Fibroblast of lung (primary cell): ENCODE results near the gene RAPGEF2.

Experiments used
- EZH2 ChIP-seq: IDR thresholded peaks from 2 replicates; pipeline ENCODE4 v1.5.1; 2012; ENCODE audit warnings: low read length, control low read depth, mild to moderate bottlenecking; ENCODE audit errors: missing control alignments
- TF ChIP-seq, protein P1 (sequence below), 2 donors: IDR thresholded peaks in 1 of 2; conservative IDR thresholded peaks in 1 of 2; 1 replicate in 1 of 2; 2 replicates in 1 of 2; pipeline ENCODE4 v1.5.1; 2011 to 2012; ENCODE audit warnings: low read length in 2 of 2, control low read depth in 1 of 2, inconsistent platforms in 1 of 2, low read depth in 1 of 2, mild to moderate bottlenecking in 1 of 2

DNA sequence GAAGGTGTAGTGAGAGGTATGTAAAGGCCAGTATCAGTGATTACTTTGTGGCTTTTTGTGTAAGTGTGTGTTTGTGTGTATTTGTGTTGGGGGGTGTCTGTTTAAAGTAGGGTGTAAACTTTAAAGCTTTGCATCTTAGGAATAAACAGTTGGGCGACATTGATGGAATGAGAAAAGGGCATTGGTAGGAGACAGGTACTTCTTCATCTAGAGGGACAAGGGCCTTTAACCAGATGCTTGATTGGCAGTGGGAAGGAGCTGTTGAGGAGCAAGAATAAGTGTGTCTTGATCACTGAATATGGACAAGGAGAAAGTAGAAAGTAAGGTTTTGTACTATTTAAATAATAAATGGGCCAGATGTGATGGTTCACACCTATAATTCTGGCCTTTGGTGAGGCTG lies 48.8 kb downstream of the RAPGEF2 start:
- TF ChIP-seq, protein P1, sequence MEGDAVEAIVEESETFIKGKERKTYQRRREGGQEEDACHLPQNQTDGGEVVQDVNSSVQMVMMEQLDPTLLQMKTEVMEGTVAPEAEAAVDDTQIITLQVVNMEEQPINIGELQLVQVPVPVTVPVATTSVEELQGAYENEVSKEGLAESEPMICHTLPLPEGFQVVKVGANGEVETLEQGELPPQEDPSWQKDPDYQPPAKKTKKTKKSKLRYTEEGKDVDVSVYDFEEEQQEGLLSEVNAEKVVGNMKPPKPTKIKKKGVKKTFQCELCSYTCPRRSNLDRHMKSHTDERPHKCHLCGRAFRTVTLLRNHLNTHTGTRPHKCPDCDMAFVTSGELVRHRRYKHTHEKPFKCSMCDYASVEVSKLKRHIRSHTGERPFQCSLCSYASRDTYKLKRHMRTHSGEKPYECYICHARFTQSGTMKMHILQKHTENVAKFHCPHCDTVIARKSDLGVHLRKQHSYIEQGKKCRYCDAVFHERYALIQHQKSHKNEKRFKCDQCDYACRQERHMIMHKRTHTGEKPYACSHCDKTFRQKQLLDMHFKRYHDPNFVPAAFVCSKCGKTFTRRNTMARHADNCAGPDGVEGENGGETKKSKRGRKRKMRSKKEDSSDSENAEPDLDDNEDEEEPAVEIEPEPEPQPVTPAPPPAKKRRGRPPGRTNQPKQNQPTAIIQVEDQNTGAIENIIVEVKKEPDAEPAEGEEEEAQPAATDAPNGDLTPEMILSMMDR (conservative IDR thresholded peaks at IDR 0.05 in 1 of 2, IDR thresholded peaks at IDR 0.05 in 1 of 2; ENCODE audit: low read depth in 1 of 2, low read length in 2 of 2), result no peak
- TF ChIP-seq EZH2, result no peak
